Ishikawa (cell line): ENCODE results near the gene CBARP.

Source experiments
- CEBPB ChIP-seq: IDR thresholded peaks from 2 replicates; pipeline ENCODE4 v1.6.1; 2012
- CREB1 ChIP-seq: IDR thresholded peaks from 2 replicates; pipeline ENCODE4 v1.6.1; 2012; ENCODE audit warnings: low read depth
- EGR1 ChIP-seq: IDR thresholded peaks from 2 replicates; pipeline ENCODE4 v1.6.1; 2012
- EP300 ChIP-seq: IDR thresholded peaks from 2 replicates; pipeline ENCODE4 v1.6.1; 2012; ENCODE audit warnings: borderline replicate concordance
- FOXM1 ChIP-seq: IDR thresholded peaks from 2 replicates; pipeline ENCODE4 v1.6.1; 2012; ENCODE audit warnings: low read depth, borderline replicate concordance
- NFIC ChIP-seq: IDR thresholded peaks from 2 replicates; pipeline ENCODE4 v1.6.1; 2012
- RAD21 ChIP-seq: IDR thresholded peaks from 2 replicates; pipeline ENCODE4 v1.6.1; 2012; ENCODE audit warnings: low read depth
- TAF1 ChIP-seq: IDR thresholded peaks from 2 replicates; pipeline ENCODE4 v1.6.1; 2012; ENCODE audit warnings: low read depth, mild to moderate bottlenecking
- TCF12 ChIP-seq: IDR thresholded peaks from 2 replicates; pipeline ENCODE4 v1.6.1; 2012; ENCODE audit warnings: low read depth
- TEAD4 ChIP-seq: IDR thresholded peaks from 2 replicates; pipeline ENCODE4 v1.6.1; 2012
- YY1 ChIP-seq: IDR thresholded peaks from 2 replicates; pipeline ENCODE4 v1.6.1; 2012; ENCODE audit warnings: low read depth
- ZBTB7A ChIP-seq: IDR thresholded peaks from 2 replicates; pipeline ENCODE4 v1.6.1; 2012; ENCODE audit warnings: low read depth
- TF ChIP-seq, protein P1 (sequence below): IDR thresholded peaks from 2 replicates; pipeline ENCODE4 v1.6.1; 2012; ENCODE audit warnings: low read depth, mild to moderate bottlenecking
- TF ChIP-seq, protein P2 (sequence below): IDR thresholded peaks from 2 replicates; pipeline ENCODE4 v1.6.1; 2012
- TF ChIP-seq, protein P3 (sequence below): IDR thresholded peaks from 2 replicates; pipeline ENCODE4 v1.6.1; 2012

The CBARP gene

DNA sequence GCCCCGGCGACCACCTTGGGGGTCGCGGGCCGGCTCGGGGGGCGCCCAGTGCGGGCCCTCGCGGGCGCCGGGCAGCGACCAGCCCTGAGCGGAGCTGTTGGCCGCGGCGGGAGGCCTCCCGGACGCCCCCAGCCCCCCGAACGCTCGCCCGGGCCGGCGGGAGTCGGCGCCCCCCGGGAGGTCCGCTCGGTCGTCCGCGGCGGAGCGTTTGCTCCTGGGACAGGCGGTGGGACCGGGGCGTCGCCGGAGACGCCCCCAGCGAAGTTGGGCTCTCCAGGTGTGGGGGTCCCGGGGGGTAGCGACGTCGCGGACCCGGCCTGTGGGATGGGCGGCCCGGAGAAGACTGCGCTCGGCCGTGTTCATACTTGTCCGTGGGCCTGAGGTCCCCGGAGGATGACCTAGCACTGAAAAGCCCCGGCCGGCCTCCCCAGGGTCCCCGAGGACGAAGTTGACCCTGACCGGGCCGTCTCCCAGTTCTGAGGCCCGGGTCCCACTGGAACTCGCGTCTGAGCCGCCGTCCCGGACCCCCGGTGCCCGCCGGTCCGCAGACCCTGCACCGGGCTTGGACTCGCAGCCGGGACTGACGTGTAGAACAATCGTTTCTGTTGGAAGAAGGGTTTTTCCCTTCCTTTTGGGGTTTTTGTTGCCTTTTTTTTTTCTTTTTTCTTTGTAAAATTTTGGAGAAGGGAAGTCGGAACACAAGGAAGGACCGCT, 31.5 kb downstream of the CBARP start:
- TF ChIP-seq CREB1 (no peak), EGR1 (no peak), ZBTB7A (peak; percentile 88), TCF12 (no peak), FOXM1 (no peak)
- TF ChIP-seq, protein P1, sequence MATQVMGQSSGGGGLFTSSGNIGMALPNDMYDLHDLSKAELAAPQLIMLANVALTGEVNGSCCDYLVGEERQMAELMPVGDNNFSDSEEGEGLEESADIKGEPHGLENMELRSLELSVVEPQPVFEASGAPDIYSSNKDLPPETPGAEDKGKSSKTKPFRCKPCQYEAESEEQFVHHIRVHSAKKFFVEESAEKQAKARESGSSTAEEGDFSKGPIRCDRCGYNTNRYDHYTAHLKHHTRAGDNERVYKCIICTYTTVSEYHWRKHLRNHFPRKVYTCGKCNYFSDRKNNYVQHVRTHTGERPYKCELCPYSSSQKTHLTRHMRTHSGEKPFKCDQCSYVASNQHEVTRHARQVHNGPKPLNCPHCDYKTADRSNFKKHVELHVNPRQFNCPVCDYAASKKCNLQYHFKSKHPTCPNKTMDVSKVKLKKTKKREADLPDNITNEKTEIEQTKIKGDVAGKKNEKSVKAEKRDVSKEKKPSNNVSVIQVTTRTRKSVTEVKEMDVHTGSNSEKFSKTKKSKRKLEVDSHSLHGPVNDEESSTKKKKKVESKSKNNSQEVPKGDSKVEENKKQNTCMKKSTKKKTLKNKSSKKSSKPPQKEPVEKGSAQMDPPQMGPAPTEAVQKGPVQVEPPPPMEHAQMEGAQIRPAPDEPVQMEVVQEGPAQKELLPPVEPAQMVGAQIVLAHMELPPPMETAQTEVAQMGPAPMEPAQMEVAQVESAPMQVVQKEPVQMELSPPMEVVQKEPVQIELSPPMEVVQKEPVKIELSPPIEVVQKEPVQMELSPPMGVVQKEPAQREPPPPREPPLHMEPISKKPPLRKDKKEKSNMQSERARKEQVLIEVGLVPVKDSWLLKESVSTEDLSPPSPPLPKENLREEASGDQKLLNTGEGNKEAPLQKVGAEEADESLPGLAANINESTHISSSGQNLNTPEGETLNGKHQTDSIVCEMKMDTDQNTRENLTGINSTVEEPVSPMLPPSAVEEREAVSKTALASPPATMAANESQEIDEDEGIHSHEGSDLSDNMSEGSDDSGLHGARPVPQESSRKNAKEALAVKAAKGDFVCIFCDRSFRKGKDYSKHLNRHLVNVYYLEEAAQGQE, result no peak
- TF ChIP-seq, protein P2, sequence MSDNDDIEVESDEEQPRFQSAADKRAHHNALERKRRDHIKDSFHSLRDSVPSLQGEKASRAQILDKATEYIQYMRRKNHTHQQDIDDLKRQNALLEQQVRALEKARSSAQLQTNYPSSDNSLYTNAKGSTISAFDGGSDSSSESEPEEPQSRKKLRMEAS, result no peak

DNA sequence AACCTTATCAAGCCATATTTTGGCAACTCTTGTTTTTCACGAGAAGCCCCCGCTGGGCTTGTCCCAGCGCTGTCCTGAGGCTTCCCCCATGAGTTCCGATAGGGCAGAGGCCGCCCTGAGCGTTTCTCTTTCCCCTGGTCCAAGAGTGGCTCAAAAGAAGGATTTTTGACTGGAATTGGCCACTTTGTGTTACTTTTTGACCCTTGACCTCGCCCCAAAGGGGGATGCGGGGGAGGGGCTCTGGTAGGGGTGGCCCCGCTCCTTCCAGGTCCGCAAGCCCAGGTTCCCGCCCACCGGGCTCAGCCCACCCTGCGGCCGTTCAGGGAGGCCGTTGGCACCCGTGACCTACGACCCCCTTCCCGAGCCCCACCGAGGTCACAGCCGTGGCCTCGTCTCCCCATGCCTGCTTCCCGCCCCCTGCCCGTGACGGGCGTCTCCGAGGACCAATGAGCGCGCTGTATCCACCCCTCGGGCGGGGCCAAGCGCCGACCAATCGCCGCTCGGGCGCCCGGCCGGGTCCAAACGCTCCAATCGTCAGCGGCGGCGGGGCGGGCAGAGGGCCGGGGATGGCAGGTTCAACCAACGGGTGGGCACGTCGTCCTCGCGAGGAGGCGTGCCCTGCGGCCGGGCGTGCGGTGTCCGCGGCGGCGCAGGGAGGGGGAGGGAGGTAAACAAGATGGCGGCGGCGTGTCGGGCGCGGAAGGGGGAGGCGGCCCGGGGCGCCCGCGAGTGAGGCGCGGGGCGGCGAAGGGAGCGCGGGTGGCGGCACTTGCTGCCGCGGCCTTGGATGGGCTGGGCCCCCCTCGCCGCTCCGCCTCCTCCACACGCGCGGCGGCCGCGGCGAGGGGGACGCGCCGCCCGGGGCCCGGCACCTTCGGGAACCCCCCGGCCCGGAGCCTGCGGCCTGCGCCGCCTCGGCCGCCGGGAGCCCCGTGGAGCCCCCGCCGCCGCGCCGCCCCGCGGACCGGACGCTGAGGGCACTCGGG, 32.4 kb downstream of the CBARP start, which contains the start of gene STK11:
Gene STK11, plus strand, starts transcription at position 665 of the 986 bp plus-strand sequence. CDS start 1,136 bp downstream, outside the sequence.
- TF ChIP-seq, protein P3, sequence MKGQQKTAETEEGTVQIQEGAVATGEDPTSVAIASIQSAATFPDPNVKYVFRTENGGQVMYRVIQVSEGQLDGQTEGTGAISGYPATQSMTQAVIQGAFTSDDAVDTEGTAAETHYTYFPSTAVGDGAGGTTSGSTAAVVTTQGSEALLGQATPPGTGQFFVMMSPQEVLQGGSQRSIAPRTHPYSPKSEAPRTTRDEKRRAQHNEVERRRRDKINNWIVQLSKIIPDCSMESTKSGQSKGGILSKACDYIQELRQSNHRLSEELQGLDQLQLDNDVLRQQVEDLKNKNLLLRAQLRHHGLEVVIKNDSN, result no peak
- TF ChIP-seq CEBPB (no peak), EP300 (no peak), TAF1 (peak; percentile 88), TEAD4 (0 out of 2 replicates have a peak, but pooled peaks have one; percentile 6), TCF12 (no peak; the same call in 1 of the 2 replicates), FOXM1 (peak; percentile 59), CREB1 (no peak), NFIC (no peak), ZBTB7A (peak; percentile 97), EGR1 (no peak), RAD21 (no peak), YY1 (peak; percentile 96)
- TF ChIP-seq, protein P1, result no peak
- TF ChIP-seq, protein P2, result peak; percentile 72

DNA sequence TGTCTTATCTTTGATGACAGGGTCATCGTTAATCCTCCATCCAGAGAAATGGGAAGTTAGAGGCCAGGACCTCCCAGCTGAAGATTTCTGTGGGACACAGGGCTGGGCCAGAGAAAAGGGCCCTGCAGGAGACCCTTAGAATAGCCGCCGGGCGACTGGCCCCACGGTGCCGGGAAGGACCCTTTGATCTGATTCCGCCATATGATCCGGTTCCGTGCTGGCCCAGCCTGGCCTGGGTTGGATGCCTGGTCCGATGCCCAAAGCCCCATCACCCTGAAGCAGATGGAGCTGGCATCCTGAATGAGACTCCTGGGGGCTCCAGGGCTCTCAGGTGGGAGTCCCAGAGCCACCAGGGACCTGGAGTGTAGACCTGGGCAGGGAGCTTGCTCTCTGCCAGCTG, 38.3 kb downstream of the CBARP start:
- TF ChIP-seq RAD21, result no peak
- TF ChIP-seq CREB1, result no peak
- TF ChIP-seq, protein P2, result no peak
- TF ChIP-seq, protein P3, result no peak

DNA sequence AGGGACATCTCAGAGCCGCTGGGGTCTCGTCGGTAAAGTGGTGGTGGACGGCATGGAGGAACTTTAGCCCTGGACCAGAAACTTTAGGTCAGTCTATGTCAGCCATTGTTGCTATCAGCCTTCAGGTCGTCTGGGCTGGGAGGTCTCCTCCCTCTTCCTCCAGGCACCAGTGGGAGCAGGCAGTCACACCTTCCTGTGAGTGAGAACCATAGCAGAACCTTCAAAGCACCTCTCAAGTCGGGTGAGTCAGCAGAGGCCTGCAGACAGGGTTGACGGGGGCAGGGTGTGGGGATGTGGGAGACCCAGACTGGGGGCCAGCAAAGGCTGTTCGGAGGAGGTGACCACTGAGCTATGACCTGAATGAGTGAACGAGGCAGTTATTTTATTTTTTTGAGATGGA, 48.4 kb downstream of the CBARP start:
- TF ChIP-seq, protein P1, result no peak
- TF ChIP-seq TCF12 (no peak), RAD21 (no peak), CREB1 (no peak), YY1 (no peak), ZBTB7A (no peak), EGR1 (no peak), FOXM1 (no peak), TAF1 (no peak), EP300 (no peak), CEBPB (no peak), NFIC (no peak), TEAD4 (no peak)
- TF ChIP-seq, protein P2, result no peak
- TF ChIP-seq, protein P3, result no peak
